Fibroblast of skin of scalp (primary cell): ENCODE measurements around the gene TRPC3.
"Not testable (repeated sequence)": the region's sequence is repeated elsewhere in the genome, so short reads cannot be mapped to it uniquely, and the experiment has no call there.

Experiments used
- DNase-seq: peaks from one replicate; pipeline ENCODE4 v3.0.0-alpha.2; 2013

Gene TRPC3

GRCh38 chr4:121946644-121947043 is 5.2 kb downstream of the TRPC3 start:
- DNase-seq, result no peak

GRCh38 chr4:121943941-121944340 is 7.9 kb downstream of the TRPC3 start:
- DNase-seq, result no peak

GRCh38 chr4:121939690-121940089 is 12.2 kb downstream of the TRPC3 start:
- no peak for DNase-seq

GRCh38 chr4:121938282-121939092 is 13.4 kb downstream of the TRPC3 start:
- DNase-seq, result no peak

- no peak for DNase-seq
These were observed 15.8 kb downstream of the TRPC3 start for GRCh38 chr4:121936101-121936500.

- no peak for DNase-seq
These were observed 17.2 kb downstream of the TRPC3 start for GRCh38 chr4:121934635-121935034.

- no peak for DNase-seq
These were observed 19.5 kb downstream of the TRPC3 start for GRCh38 chr4:121932212-121932974.

GRCh38 chr4:121930304-121930703 is 21.6 kb downstream of the TRPC3 start:
- no peak for DNase-seq

- no peak for DNase-seq
These were observed 23.9 kb downstream of the TRPC3 start for GRCh38 chr4:121927948-121928347.

GRCh38 chr4:121926490-121926889 is 25.4 kb downstream of the TRPC3 start:
- DNase-seq, result not testable (repeated sequence)

GRCh38 chr4:121923306-121923705 is 28.6 kb downstream of the TRPC3 start:
- no peak for DNase-seq

GRCh38 chr4:121913667-121914066 is 38.2 kb downstream of the TRPC3 start:
- peak; percentile 25 for DNase-seq

- no peak for DNase-seq
These were observed 43.5 kb downstream of the TRPC3 start for GRCh38 chr4:121908346-121908745.

- peak; percentile 60 for DNase-seq
These were observed 51.5 kb downstream of the TRPC3 start for GRCh38 chr4:121900132-121900983.

- DNase-seq, result no peak
These were observed 53.7 kb downstream of the TRPC3 start for GRCh38 chr4:121898150-121898549.

- no peak for DNase-seq
These were observed 63.7 kb downstream of the TRPC3 start for GRCh38 chr4:121888134-121888533.

GRCh38 chr4:121885115-121885514 is 66.7 kb downstream of the TRPC3 start:
- DNase-seq, result no peak

GRCh38 chr4:121881158-121881557 is 70.7 kb downstream of the TRPC3 start:
- DNase-seq, result no peak

GRCh38 chr4:121879135-121879534 is 72.7 kb downstream of the TRPC3 start:
- DNase-seq, result no peak

- peak; percentile 30 for DNase-seq
These were observed 74.7 kb downstream of the TRPC3 start for GRCh38 chr4:121877041-121877773.

- no peak for DNase-seq
These were observed 75.8 kb downstream of the TRPC3 start for GRCh38 chr4:121876070-121876469.

GRCh38 chr4:121875652-121876051 is 76.2 kb downstream of the TRPC3 start:
- peak; percentile 37 for DNase-seq
